Keratinocyte (primary cell): ENCODE measurements around the gene ATF7IP. TPM values are rescaled to one million over a fixed set of nuclear protein-coding genes. Genes with fewer than 3 reads are reported as not detected.

Experiments used
- DNase-seq: peaks from one replicate; pipeline ENCODE4 v3.0.0-alpha.2; 2011; ENCODE audit warnings: low read depth, missing footprints, low spot score
- FAIRE-seq: peaks from 2 replicates; lab custom pipeline; 2011; peaks lifted over from hg19 to GRCh38; lab: Jason Lieb, UNC
- H2AFZ ChIP-seq: 2 replicates; pipeline ENCODE4 v1.6.0; 2012; ENCODE audit warnings: low read length, control low read depth, inconsistent platforms; ENCODE audit not compliant: control insufficient read depth
- H3K27ac ChIP-seq: 2 replicates; pipeline ENCODE4 v1.5.1; 2011; ENCODE audit warnings: low read length; ENCODE audit not compliant: control insufficient read depth, insufficient read depth
- H3K27me3 ChIP-seq: 3 replicates; pipeline ENCODE4 v1.6.0; 2011; ENCODE audit warnings: low read length; ENCODE audit not compliant: control insufficient read depth, insufficient read depth; ENCODE audit errors: extremely low read depth
- H3K36me3 ChIP-seq, 2 experiments: 2 replicates in 1 of 2; 3 replicates in 1 of 2; pipeline ENCODE4 v1.5.1; 2011; ENCODE audit warnings: low read length in 2 of 2, mild to moderate bottlenecking in 1 of 2; ENCODE audit not compliant: control insufficient read depth in 2 of 2, insufficient read depth in 2 of 2; ENCODE audit errors: extremely low read depth in 1 of 2
- H3K4me1 ChIP-seq: 3 replicates; pipeline ENCODE4 v1.5.1; 2011; ENCODE audit warnings: low read length; ENCODE audit not compliant: control insufficient read depth, insufficient read depth; ENCODE audit errors: extremely low read depth
- H3K4me2 ChIP-seq: 3 replicates; pipeline ENCODE4 v1.6.0; 2011; ENCODE audit warnings: low read depth, low read length; ENCODE audit not compliant: control insufficient read depth, insufficient read depth; ENCODE audit errors: extremely low read depth
- H3K4me3 ChIP-seq, 3 experiments: fragments of 200-600 bp in 1 of 3; sonication (generic) in 1 of 3; 2 replicates in 2 of 3; 3 replicates in 1 of 3; pipeline ENCODE4 v1.5.1; 2011 to 2016; ENCODE audit warnings: low read length in 3 of 3, mild to moderate bottlenecking in 3 of 3, control low read depth in 2 of 3, inconsistent platforms in 1 of 3, low read depth in 1 of 3, mixed read lengths in 1 of 3, mixed run types in 1 of 3, moderate library complexity in 1 of 3; ENCODE audit not compliant: control insufficient read depth in 2 of 3, insufficient read depth in 2 of 3; ENCODE audit errors: extremely low read depth in 1 of 3
- H3K79me2 ChIP-seq: 2 replicates; pipeline ENCODE4 v1.6.0; 2012; ENCODE audit warnings: low read length; ENCODE audit not compliant: control insufficient read depth, insufficient read depth
- H3K9ac ChIP-seq: 3 replicates; pipeline ENCODE4 v1.6.0; 2011; ENCODE audit warnings: low read length; ENCODE audit not compliant: control insufficient read depth, insufficient read depth; ENCODE audit errors: extremely low read depth
- H3K9me1 ChIP-seq: 3 replicates; pipeline ENCODE4 v1.6.0; 2011; ENCODE audit warnings: low read length; ENCODE audit not compliant: control insufficient read depth, insufficient read depth; ENCODE audit errors: extremely low read depth
- H3K9me3 ChIP-seq: 2 replicates; pipeline ENCODE4 v1.5.1; 2012; ENCODE audit warnings: low read depth, low read length; ENCODE audit not compliant: control insufficient read depth
- H4K20me1 ChIP-seq: 3 replicates; pipeline ENCODE4 v1.6.0; 2011; ENCODE audit warnings: low read length; ENCODE audit not compliant: control insufficient read depth, insufficient read depth; ENCODE audit errors: extremely low read depth
- CTCF ChIP-seq, 3 experiments: IDR thresholded peaks in 1 of 3; conservative IDR thresholded peaks in 1 of 3; optimal IDR thresholded peaks in 1 of 3; 2 replicates in 2 of 3; 3 replicates in 1 of 3; pipeline versions ENCODE3 to v1.5.1; 2011; ENCODE audit warnings: low read length in 3 of 3, mild to moderate bottlenecking in 3 of 3, moderate library complexity in 2 of 3, control low read depth in 1 of 3, inconsistent platforms in 1 of 3; ENCODE audit not compliant: insufficient read depth in 2 of 3; ENCODE audit errors: extremely low read depth in 1 of 3
- EZH2 ChIP-seq: IDR thresholded peaks from one replicate; pipeline ENCODE4 v1.6.1; 2012; ENCODE audit warnings: inconsistent platforms, mild to moderate bottlenecking, low read length, moderate library complexity
- dilution Hi-C: fragments of 300-500 bp; cut with MboI; formaldehyde crosslinking; loops from one replicate; pipeline ENCODE4 v1.7.0; 2020; ENCODE audit warnings: low sequenced_read_pairs; ENCODE audit not compliant: extremely low pct_ligation_motif_present
- polyA plus RNA-seq, 5 experiments: library from polyadenylated mRNA; depleted of rRNA in 3 of 5; stranded (reverse) in 3 of 5; stranded (forward) in 1 of 5; unstranded in 1 of 5; fragments of >200 nt; gene quantifications; 1 replicate in 1 of 5; 2 replicates in 3 of 5; 3 replicates in 1 of 5; pipeline versions ENCODE4 v1.2.1 to v1.2.3, GENCODE V29; 2011 to 2012; ENCODE audit warnings: missing spikeins in 2 of 5, low read depth in 1 of 5, low replicate concordance in 1 of 5

Gene ATF7IP
- polyA plus RNA-seq, 1 donor (not counting 4 experiments of a cell fraction or from before 2014, with no cell fraction given), result 16.3 TPM

- Histone ChIP-seq H3K9ac (no peak overlapping the region), H2AFZ (no peak overlapping the region), H3K9me1 (no peaks in the 10 kb centered on the region), H3K36me3 (no peaks in the 10 kb centered on the region), H3K79me2 (peaks cover 78% of the 10 kb centered on the region), H3K4me2 (no peak overlapping the region), H3K4me1 (peaks cover 4% of the 10 kb centered on the region), H4K20me1 (no peaks in the 10 kb centered on the region), H3K9me3 (peaks cover 1% of the 10 kb centered on the region), H3K27ac (no peak overlapping the region), H3K27me3 (no peaks in the 10 kb centered on the region), H3K4me3 (no peak overlapping the region)
- FAIRE-seq, result peak; percentile 29
- dilution Hi-C loops, result no loop called here
- TF ChIP-seq EZH2 (no peak), CTCF (optimal IDR thresholded peaks at IDR 0.05 in 1 of 3, IDR thresholded peaks at IDR 0.05 in 1 of 3, conservative IDR thresholded peaks at IDR 0.05 in 1 of 3; ENCODE audit: extremely low read depth in 1 of 3, insufficient read depth in 2 of 3, low read length in 3 of 3) (no peak)
- no peak for DNase-seq
Observed at GRCh38 chr12:14410841-14411569, 45.5 kb downstream of the ATF7IP start.

GRCh38 chr12:14416658-14417057, 51.2 kb downstream of the ATF7IP start:
- H3K4me2 ChIP-seq, result no peak overlapping the region
- peaks cover 16% of the 10 kb centered on the region for H3K4me1 ChIP-seq
- H3K4me3 ChIP-seq, result no peak overlapping the region
- peaks cover 3 to 6% of the 10 kb centered on the region in 2 experiments for H3K36me3 ChIP-seq
- H3K9me3 ChIP-seq, result peaks cover 4% of the 10 kb centered on the region
- H3K9me1 ChIP-seq, result no peaks in the 10 kb centered on the region
- H3K27me3 ChIP-seq, result no peaks in the 10 kb centered on the region
- no peak overlapping the region for H3K9ac ChIP-seq
- TF ChIP-seq EZH2 (no peak), CTCF (optimal IDR thresholded peaks at IDR 0.05 in 1 of 3, IDR thresholded peaks at IDR 0.05 in 1 of 3, conservative IDR thresholded peaks at IDR 0.05 in 1 of 3; ENCODE audit: extremely low read depth in 1 of 3, insufficient read depth in 2 of 3, low read length in 3 of 3) (no peak)
- no peak for DNase-seq
- H4K20me1 ChIP-seq, result no peaks in the 10 kb centered on the region
- H2AFZ ChIP-seq, result no peak overlapping the region
- peak overlapping the region; percentile 20 for H3K27ac ChIP-seq
- H3K79me2 ChIP-seq, result peaks cover 76% of the 10 kb centered on the region
- dilution Hi-C loops, result no loop called here
- peak; percentile 58 for FAIRE-seq
